C4-2B (cell line): ENCODE data around the gene KRT17.

ENCODE experiments used
- ZFX ChIP-seq: fragments of 450-650 bp; IDR thresholded peaks from 2 replicates; pipeline ENCODE4 v1.6.1; 2017
- TF ChIP-seq, protein P1 (sequence below): fragments of 450-650 bp; conservative IDR thresholded peaks from 2 replicates; pipeline ENCODE4 v1.5.1; 2017; ENCODE audit warnings: mild to moderate bottlenecking

DNA sequence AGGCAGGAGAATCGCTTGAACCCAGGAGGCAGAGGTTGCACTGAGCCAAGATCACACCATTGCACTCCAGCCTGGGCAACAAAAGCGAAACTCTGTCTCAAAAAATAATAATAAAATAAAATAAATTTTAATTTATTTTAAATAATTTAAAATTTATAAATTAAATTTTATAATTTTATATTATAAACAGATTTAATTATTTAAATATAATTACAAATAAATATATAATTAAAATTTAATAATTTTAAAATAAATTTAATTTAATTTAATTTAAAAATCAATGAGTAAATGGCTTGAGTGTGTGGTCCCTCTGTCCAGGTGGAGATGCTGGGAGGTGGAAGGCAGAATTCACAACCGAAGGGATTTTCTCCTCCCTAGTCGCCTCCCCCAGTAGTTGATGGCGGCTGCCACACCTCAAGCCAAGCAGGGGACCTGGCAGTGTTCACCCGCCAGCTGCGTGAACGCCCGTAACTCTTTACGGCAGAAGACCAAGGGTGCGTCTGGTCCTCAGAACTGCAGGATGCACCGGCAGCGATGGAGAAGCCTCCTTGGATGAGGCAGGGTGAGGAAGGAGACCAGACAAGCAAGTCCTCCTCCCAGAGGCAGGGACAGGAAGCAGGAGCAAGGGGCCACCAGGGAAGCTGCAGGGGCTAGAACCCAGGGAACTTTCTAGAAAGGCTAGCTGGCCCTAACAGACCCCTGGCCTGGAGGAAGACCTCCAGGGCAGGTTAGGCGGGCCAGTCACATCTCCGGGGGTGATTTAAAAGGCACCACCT, 22.9 kb upstream of the KRT17 start:
- TF ChIP-seq, protein P1, sequence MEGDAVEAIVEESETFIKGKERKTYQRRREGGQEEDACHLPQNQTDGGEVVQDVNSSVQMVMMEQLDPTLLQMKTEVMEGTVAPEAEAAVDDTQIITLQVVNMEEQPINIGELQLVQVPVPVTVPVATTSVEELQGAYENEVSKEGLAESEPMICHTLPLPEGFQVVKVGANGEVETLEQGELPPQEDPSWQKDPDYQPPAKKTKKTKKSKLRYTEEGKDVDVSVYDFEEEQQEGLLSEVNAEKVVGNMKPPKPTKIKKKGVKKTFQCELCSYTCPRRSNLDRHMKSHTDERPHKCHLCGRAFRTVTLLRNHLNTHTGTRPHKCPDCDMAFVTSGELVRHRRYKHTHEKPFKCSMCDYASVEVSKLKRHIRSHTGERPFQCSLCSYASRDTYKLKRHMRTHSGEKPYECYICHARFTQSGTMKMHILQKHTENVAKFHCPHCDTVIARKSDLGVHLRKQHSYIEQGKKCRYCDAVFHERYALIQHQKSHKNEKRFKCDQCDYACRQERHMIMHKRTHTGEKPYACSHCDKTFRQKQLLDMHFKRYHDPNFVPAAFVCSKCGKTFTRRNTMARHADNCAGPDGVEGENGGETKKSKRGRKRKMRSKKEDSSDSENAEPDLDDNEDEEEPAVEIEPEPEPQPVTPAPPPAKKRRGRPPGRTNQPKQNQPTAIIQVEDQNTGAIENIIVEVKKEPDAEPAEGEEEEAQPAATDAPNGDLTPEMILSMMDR, result no peak
- TF ChIP-seq ZFX, result no peak
